ENCODE results near the gene HEBP1.
A peak's percentile ranks its signal among the peaks of the same experiment; 100 is the strongest.

HEBP1 gene

DNA sequence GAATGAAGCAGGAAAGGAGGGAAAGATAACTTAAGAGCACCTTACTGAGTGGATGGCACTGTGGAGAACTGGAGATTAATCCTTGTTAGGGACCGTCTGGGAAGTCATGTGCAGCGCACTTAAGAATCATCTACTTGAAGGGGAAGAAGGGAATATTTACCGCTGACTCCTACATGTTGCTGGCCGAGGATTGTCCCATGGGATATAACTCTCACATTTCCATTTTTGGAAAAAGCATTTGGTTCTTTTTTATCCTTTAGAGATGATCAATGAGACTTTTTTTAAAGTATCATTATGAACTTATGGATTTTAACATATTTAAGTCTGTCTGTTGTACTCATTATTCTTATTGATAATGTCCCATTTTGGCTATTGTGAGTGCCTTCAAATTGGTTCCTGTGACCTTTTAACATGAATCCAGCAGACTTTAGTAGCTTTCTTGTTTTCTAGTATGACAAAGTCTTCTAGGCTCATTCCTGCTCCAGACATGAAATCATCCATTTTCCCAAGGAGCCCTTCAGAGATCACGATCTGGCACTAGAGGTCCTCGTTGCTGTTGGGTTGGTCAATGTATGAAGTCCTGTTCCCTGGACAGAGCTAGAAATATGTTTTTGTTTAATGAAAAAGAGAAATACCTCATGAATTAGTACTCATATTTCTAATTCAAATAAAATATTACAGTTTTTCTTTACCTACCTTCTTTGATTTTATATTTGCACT lies 23.9 kb upstream of the HEBP1 start:
- no peak for DNase-seq (ENCODE audit: low spot score)

DNA sequence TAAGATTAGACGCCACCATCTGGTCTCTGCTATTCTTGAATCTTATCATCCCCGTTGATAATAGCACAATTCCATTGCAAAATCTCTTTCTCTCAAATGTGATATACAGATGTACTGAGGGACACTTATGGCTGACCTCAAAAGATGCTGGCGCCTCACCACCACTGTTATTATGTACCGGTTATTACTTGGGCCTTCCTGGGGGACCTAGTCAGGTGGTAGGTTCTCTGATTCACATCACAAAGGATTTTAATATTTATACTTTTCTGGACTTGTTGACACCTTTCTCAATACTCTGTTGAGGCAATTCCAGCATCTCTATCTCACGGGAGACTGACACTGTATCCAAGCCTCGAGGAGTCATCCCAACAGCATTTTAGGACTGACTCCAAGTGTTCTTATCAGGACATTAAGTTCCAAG lies 22.8 kb upstream of the HEBP1 start:
- no peak for DNase-seq (ENCODE audit: low spot score)

DNA sequence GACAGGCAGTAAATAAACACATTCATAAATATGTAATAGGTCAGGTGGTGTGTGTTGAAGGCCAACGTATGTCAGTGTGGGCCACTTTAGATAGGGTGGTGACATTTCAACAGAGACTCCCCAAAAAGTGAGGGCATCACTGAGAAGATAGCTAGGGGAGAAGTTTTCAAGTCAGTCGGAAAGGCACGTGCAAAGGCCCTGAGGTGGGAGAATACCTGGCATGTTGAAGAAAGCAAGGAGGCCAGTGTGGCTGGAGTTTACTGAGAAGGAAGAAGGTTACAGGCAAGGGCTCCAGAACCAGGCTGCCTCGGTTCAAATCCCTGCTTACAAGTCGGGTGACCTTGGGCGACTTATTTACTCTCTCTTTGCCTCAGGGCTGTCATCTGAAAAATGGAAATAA lies 11.0 kb upstream of the HEBP1 start:
- no peak for DNase-seq (ENCODE audit: low spot score)

DNA sequence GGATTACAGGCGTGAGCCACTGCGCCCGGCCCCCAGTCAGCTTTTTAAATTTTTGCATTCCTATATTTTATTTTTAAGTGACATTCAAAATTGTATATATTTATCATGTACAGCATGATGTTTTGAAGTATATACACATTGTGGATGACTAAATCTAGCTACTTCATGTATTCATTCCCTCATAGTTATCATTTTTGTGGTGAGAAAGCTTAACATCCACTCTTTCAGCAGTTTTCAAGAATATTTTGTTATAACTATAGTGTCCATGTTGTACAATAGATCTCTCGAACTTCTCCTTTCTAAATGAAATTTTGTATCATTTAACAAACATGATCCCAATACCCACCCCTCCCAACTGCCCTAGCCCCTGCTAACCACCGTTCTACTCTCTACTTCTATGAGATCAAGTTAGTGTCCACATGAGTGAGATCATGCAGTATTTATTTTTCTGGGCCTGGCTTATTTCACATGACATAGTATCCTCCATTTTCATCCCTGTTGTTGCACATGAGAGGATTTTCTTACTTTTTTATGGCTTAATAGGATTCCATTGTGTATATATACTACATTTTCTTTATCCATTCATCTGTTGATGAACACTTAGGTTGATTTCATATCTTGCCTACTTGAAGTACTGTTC lies 8.8 kb upstream of the HEBP1 start:
- DNase-seq (ENCODE audit: low spot score) = no peak

DNA sequence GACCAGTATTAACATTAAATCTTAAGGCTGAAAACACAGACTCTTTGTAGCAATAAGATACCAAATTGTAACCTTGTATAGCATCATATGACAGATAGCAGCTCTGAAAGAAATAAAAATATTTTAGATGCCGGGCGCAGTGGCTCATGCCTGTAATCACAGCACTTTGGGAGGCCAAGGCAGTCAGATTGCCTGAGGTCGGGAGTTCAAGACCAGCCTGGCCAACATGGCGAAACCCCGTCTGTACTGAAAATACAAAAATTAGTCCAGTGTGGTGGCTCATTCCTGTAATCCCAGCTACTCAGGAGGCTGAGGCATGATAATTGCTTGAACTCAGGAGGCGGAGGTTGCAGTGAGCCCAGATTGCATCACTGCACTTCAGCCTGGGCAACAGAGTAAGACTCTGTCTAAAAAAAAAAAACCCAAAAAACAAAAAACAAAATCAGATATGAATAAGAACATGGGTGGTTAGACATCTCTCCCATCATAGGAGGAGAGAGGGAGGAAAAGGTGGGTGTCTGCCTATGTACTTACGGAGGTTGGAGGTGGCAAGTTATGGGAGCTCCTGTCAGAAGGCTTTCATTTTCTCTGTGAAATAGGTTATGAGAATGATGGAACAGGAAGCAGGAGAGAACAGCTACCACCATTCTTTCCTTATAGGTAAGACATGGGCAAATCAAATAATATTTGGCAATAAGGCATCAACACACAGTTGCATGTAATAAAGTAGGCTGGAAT lies 7.6 kb upstream of the HEBP1 start:
- no peak for DNase-seq (ENCODE audit: low spot score)

DNA sequence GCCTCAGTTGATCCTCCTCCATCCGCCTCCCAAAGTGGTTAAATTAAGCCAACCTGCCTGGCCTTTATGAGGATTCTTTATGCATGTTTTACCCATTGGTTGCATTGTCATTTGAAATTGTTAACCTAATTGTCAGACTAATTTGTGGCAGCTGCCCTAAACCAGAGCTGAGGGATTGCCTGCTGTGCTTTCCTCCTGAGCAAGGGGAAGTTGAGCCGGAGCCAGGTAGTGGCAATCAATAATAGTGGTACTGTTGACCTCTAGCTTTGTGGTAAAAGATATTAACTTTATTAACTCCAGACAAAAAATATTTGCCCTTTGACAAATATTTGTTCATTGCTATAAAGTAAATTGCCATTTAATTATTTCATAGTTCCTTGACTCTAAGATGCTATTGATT lies 5.6 kb upstream of the HEBP1 start:
- DNase-seq (ENCODE audit: low spot score) = no peak

DNA sequence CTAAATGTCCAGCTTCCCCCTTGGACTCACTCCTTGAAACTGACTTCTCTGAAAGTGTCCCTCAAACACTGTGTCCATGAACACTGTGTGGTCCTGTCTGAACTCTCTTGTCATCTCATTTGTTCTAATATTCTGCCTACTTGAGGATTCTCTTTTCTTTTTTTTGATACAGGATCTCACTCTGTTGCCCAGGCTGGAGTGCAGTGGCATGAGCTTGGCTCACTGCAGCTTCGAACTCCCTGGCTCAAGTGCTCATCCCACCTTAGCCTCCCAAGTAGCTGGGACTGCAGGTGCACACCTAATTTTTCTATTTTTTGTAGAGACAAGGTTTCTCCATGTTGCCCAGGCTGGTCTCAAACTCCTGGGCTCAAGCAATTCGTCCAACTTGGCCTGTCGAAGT lies 4.9 kb upstream of the HEBP1 start:
- DNase-seq (ENCODE audit: low spot score) = no peak

DNA sequence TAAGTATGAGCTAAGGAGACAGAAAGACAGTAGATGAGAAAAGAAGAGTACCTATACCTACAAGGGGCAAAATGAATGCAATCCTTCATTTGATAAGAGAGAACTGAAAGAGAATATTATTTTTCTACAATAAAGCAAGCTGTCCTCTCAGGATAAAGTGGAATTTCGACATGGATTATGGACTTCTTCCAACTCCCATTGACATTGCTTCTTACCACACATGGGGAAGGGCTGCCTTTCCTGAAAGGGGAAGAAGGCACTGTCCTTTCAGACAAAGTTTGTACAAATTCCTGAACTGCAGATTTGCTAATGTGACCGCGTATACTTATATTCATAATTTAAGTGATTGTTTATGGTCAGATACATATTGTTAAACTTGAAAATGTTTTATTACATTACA lies 4.3 kb upstream of the HEBP1 start:
- no peak for DNase-seq (ENCODE audit: low spot score)

DNA sequence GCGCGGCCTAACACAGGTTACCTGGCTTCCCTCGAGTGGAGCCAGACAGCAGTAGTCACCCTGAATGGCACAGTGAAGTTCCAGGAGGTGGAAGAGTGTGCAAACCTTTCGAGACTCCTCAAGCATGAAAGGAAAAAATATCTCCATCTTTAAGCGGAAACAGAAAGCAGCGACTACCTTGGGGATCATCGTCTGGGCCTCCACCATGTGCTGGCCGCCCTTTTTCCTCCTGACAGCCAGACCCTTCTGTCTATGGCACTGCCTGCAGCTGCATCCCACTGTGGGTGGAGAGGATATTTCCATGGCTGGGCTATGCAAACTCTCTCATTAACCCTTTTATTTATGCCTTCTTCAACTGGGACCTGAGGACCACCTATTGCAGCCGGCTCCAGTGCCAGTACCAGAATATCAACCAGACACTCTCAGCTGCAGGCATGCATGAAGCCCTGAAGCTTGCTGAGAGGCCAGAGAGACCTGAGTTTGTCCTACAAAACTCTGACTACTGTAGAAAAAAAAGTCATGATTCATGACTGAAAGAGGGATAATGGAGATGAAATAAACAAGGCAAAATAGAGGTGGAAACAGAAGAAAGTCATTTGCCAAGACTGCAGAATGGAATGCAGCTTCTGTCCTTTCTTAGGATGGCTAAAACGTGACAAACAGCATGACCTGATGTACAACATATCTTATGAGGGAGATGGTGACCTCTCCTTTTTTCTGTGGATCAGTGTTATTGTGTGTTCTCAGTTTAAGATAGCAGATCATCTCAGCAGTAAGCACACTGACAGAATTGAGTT lies 2.4 kb upstream of the HEBP1 start:
- DNase-seq (ENCODE audit: low spot score) = no peak

DNA sequence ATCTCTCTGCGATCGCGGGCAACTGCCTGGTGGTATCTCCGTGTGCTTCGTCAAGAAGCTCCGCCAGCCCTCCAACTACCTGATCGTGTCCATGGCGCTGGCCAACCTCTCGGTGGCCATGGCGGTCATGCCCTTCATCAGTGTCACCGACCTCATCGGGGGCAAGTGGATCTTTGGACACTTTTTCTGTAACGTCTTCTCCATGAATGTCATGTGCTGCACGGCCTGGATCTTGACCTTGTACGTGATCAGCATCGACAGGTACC lies 1.6 kb upstream of the HEBP1 start:
- no peak for DNase-seq (ENCODE audit: low spot score)

DNA sequence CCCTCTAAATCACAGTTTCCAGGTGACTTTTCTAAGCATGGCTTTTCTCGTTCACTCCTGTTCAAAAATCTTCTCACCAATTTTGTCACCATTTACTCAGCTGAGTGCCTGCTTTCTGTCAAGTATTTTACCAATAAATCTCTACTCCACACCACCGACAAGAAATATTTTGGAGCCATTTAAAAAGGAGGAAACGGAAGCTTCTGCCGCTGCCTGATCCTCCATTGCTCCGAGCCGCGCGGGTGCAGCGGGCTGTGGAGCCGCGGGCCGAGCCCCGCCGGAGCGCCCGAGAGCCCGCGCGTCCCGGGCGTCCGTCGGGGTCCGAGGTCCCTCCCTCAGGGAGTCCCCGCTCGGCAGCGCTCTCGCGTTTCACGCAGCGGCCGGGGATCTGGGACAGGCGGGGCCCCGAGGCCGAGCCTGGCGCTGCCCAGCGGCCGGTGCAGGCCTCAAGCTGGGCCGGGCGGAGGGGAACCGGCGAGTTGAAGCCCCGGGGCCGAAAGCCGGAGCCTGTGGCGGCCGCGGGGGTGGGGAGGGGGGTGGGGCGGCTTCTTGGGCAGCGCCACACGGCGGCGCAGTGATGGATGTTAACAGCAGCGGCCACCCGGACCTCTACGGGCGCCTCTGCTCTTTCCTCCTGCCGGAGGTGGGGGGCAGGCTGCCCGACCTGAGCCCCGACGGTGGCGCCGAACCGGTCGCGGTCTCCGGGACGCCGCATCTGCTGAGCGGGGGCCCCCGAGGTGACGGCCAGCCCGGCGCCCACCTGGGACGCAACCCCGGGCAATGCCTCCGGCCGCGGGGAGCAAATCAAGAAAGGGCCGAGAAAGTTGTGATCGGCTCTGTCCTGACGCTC lies 1.1 kb upstream of the HEBP1 start:
- peak; percentile 72 for DNase-seq (ENCODE audit: low spot score)

DNA sequence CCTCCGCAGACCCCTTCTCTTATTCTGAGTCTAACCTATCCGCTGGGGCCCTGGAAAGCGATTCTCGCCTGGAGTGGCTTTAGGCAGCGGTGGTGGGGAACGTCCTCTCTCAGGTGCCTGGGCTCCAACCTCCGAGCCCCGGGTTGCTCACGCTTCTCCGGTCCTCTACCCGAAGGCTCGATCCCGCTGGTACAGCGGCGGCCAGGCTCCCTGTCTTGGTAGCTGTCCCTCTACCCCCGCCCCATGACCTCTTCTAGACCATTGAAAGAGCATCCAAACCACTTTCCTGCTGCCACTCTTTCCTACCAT lies 505 bp upstream of the HEBP1 start:
- peak; percentile 51 for DNase-seq (ENCODE audit: low spot score)

DNA sequence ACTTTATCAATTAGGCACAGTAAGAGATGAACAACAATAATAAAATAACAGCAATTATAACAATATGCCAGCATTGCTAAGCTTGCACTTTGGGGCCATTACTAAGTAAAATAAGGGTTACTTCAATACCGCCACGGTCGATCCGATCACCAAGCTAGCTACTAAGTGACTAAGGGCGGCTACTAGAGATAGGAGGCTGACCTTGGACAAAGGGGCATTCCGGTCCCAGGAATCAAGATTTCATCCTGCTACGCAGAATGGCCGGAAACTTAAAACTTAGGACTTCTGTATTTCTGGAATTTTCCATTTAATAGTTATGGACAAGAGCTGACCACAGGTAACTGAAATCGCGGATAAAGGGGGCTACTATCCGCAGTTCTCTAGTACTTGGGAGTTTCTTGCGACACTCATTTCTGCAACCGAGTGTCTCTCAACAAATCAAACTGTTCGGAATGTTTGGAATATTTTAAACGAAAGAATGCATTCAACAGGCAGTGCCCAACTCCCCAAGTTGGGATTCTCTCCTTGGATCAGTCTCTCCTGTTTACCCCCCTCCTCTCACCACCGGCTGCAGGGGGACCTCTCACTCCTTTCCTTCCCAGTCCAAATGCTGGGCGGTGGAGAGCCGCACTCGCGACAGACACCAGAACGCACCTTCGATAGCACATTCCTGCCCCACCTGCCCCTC lies 650 bp downstream of the HEBP1 start:
- peak; percentile 54 for DNase-seq (ENCODE audit: low spot score)

DNA sequence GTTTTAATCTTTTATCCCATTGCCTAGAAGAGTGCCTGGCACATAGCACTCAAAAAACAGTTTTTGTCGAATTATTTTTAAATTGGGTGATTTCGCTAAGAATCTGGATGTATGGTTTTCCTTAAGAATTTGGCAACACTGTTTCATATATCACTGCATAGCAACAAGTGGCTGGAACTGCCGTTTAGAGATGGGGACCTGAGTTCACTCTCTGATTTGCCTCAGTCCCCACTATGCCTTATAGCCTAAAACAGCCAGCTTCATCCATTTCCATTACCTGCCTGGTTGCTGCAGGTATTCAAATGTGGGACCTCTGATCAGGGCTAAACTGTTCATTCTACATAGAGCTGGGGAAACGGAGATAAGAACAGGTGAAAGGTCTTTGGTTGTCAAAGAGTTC lies 1.8 kb downstream of the HEBP1 start:
- no peak for DNase-seq (ENCODE audit: low spot score)

DNA sequence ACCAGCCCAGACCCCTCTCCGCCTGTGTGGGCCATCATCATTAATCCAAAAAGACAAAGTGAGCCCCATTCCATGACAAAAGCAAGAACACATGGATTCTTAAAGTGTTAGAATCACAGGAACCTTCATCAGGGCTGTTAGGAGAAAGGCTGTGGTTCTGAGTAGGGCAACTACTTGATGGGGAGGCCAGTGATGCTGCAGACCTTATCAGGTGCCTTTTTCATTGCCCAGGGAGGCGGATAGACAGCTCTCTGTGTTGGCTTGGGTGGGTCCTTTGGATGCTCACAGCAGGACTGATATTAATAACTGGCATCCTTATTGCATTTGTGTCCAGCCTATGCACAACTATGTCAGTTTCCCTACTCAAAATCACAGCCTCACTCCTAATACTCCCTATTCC lies 2.3 kb downstream of the HEBP1 start:
- no peak for DNase-seq (ENCODE audit: low spot score)

DNA sequence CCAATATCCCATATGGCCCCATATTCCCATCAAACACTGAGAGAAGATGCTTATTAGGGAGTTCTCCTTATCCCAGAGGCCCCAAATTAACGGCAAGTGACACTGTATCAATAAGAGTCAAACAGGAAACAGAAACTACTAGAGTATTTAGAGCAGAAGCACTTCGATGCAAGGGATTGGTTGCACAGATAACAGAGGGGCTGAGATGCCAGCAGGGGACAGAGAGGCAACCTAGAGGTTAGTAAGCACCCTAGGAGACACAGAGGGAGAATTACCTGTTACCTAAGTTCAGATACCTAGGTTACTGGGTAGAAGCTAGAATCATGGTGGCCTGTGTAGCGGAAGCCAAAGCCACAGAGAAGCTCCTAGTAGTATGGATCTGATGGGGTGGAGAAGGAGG lies 2.9 kb downstream of the HEBP1 start:
- no peak for DNase-seq (ENCODE audit: low spot score)

DNA sequence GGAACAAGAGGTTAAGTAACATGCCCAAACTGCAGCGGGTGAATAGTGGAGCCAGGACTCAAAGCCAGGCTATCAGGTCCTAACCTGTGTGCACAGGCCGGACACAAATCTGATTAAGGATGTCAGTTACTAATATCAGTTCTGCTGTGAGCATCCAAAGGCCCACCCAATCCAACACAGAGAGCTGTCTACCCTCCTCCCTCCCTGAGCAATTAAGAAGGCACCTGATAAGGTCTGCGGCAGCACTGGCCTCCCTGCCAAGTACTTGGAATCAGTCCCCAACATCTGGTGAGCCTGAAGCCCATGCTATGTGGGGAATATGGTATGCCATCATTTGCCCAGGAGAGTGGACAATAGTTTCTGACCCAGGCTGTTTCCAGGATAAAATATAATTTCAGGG lies 3.9 kb downstream of the HEBP1 start:
- no peak for DNase-seq (ENCODE audit: low spot score)

DNA sequence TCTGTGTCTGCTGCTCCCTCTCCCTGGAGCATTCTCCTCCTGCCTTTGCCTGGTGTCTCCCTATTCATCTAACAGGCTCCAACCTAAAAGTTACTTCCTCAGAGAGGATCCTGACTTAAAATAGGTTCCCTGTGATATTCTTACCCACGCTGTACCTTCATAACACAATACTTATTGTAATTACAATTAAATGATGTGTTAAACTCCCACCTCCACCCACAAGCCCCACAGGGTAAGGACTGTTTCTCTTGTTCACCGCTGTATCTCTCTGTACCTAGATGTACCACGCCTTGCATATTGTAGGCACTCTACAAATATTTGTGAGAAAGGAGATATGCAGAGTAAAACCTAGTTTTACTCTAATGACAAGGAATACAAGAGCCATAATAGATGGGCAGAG lies 5.0 kb downstream of the HEBP1 start:
- no peak for DNase-seq (ENCODE audit: low spot score)

DNA sequence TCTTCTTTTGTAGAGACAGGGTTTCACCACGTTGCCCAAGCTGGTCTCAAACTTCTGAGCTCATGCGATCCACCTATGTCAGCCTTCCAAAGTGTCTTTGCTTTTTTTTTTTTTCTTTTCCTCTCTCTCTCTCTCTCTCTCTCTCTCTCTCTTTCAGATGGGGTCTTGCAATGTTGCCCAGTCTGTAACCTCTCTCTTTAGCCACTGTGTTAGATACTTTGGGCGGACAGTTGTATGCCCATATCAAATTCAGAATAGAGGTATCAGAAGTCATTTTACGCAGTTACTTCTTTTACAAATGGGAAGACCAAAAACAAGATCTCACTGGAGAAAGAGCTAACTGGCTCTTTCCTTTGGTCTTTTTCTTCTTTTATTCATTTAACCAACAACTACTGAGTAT lies 6.7 kb downstream of the HEBP1 start:
- no peak for DNase-seq (ENCODE audit: low spot score)

DNA sequence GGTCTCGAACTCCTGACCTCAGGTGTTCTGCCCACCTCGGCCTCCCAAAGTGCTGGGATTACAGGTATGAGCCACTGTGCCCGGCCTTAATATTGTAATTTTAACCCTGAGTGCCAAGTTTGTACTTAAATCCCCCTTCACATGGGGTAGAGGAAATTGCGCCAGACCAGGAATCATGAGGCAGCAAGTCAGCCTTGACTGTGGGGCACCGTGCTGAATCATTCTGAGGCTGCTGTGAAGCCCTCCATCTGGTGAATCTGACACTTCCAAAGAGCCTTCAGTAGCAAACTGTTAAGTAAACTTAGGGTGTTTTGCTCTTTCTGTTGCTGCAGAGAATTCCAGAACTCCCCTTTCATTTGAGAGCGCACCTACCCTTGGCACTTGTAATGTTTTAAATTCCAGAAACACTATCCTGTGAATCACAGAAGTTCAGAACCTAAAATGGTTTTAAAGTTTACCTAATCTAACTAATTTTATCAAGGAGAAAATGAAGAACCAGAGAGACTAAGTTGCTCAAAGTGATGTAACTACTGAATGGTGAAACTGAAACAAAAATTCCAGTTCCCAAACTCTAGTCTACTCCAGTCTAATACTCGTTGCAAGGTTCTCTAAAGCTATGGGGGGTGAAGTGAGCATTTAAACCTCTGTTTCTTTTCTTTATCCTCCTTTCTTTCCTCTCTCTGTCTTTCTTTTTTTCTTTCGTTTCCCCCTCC lies 7.5 kb downstream of the HEBP1 start:
- no peak for DNase-seq (ENCODE audit: low spot score)
